IPS DF 19.7 (cell line): Measurements from ENCODE around the gene ARMH4.

Experiments
- DNase-seq: peaks from one replicate; pipeline ENCODE4 v3.0.0-alpha.2; 2013; ENCODE audit warnings: low read depth, low spot score

ARMH4 gene

GRCh38 chr14:58048219-58048618, 103.8 kb downstream of the ARMH4 start:
- no peak for DNase-seq

GRCh38 chr14:58027904-58028303, 124.1 kb downstream of the ARMH4 start:
- no peak for DNase-seq

DNA sequence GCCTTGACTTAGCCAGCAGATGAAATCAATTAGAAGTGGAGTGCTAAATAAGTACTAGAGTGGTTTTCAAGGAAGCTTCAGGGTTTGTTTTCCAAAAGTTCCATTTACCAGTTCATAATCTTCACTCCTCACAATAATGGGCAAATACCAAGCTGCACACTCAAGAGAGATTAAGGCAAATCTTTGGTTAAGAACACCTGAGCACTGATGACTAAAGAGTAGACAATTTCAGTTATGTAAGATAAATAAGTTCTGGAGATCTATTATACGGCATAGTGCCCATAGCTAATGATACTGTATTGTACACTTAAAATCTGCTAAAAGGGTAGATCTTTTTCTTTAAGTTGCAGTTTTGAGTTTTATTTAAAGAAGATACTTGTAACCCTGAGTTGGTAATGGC, 125.0 kb downstream of the ARMH4 start:
- DNase-seq: no peak

- no peak for DNase-seq
Observed at GRCh38 chr14:58026219-58026618, 125.8 kb downstream of the ARMH4 start.

DNA sequence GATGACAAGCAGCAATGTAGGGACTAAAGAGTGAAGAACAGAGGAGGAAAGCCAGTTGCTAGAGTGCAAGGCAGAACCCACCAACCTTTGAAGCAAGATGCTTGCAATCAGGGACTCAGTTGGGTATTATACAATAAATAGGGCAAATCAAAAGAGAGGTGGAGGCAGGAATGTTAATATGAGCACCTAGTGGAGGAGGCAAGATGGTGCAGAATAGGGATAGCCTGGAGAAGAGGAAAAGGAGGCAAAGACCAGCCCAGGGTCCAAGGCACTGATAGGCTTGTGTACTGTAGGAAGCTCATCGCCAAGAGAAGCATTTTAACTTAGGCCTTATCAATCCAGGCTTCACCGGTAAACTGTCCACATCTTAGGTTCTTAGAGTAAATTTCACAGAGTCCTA, 137.2 kb downstream of the ARMH4 start:
- DNase-seq: no peak

DNA sequence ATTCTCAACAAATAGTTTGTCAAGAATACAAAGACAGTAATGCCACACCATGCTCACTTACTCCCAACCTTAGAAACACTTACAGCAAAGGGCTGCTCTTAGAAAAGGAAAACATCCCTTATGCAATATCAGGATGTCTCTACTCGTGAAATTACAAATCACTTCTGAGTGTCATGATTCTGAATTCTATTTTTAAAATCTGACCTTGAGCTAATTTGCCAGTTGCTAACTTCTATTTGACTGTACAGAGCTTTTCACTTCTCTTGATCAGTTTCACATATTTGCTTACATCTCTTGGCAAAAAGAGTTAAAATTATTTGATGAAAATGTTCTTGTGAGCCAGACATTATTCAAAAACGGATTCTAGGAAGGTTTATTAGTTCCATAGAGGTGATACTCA, 149.4 kb downstream of the ARMH4 start:
- no peak for DNase-seq

DNA sequence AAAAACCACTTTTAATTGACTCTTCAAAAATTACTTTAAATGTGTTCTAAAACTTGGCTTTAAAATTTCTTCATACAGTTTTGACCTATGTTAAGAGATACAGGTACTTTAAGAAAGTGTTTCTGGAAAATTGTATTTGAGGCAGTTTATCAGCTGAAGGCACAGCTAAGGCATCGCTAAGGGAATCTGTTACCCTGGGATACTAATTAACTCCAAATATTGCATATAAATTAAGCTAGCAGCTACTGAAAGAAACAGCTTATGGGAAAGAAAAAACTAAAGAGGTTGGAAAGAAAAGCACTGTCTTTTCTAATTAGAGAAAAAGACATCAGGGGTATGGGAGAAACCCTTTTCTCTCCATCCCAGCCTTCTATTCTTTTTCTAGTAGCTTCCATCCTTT, 152.0 kb downstream of the ARMH4 start:
- no peak for DNase-seq

GRCh38 chr14:57999471-57999870, 152.5 kb downstream of the ARMH4 start:
- DNase-seq: no peak

- DNase-seq: no peak
Observed at GRCh38 chr14:57998766-57999165, 153.2 kb downstream of the ARMH4 start.

GRCh38 chr14:57991353-57991752, 160.7 kb downstream of the ARMH4 start:
- no peak for DNase-seq

DNA sequence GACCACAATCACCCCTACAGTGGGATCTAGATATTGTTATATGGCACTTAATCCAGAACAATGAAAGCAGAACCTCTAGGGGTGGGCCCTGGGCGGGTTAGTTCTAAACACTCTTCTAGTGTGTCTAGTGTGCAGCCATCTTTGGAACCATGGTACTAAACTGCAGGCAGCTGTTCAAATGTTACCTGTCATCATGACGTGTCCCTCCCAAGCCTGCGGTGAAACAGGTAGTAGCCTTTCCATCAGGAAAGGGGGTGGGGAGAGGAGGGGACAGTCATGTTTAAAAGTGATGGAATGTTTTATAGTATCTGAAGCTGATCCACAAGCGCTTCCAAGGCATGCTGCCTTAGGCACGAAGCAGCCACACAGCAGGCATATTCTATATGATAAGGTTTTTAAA, 163.6 kb downstream of the ARMH4 start:
- no peak for DNase-seq

DNA sequence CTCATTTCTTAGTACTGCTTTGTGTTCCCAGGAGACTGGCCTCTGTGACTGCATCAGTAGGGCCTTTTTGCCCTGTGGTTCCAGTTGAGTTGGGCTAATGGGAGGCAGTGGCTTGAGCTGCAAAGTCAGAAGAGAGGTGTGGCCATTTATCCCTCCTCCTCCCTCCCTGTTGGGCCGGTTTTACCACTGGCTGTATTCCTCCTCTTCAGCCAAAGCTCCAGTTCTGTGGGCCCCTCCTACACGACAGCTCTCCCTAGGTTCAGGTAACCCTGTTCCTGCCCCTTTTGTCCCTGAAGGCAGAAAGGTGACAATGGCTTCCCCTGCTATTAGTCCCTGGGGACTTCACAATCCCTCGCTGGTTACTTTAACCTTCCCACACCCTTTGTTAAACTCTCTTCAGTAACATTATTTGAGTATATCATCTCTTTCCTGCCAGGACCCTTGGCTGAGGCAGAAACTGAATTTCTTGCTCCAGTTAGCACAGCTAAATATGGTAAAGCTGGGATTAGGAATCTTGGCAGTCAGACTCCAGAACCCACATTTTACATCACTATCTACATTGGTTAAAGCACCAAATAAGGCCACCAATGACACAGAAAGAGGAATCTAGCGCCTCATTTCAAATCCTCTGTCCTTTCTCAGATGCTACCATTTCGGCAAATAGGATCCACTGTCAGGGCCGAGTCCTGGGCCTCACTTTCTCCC, 164.3 kb downstream of the ARMH4 start:
- no peak for DNase-seq

DNA sequence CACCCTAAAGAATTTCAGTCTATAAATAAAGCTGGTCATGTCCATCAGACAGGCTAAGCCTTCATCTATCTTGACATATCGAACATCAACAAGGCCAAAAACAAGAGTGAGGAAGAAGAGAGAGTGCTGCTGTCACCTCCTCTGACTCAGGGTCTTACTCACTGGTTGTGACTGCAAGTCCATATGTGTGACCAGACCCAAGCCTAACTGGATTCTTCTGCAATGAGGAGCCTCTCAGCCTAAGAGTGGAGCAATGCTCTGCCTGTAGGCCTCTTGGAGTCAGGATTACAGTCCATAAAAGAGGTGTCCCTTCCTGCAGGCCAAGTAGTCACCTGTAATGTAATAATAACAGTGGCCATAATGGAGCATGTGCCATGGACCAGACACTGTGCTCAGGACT, 165.0 kb downstream of the ARMH4 start:
- no peak for DNase-seq

DNA sequence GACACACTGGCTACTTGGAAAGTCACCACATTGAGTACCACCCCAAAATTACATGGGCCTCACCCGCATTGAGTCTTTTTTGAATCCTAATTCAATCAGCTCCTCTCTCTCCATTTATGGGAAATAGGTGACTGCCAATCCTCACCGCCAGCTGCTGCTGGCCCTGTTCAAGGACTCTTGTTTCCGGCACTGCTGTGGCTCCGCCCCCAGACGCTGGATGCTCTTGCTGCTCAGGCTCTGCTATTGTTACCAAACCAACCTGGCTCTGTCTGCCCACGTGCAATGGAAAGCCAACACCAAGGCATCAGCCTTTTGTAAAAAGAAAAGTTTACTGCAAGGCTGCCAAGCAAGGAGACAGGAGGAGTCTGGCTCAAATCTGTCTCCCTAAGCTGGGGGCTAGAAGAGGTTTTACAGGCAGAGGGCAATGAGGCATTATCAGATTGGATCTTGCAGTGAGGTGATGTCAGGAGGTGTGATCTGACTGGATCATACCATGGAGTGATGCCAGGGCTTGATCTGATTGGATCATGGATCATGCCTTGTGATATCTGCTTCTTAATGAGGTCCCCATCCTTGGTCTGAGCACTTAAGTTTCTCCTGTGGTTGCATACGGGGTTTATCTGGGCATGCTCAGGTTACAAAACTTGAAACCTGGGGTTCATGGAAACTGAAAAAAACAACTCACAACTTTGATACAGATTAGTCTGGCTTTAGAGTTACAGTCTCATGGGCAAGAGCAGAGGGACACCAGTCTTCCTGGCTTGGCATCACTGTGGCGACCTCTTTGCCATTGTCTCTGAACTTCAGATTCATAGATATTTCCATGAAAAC, 169.0 kb downstream of the ARMH4 start:
- DNase-seq: no peak

DNA sequence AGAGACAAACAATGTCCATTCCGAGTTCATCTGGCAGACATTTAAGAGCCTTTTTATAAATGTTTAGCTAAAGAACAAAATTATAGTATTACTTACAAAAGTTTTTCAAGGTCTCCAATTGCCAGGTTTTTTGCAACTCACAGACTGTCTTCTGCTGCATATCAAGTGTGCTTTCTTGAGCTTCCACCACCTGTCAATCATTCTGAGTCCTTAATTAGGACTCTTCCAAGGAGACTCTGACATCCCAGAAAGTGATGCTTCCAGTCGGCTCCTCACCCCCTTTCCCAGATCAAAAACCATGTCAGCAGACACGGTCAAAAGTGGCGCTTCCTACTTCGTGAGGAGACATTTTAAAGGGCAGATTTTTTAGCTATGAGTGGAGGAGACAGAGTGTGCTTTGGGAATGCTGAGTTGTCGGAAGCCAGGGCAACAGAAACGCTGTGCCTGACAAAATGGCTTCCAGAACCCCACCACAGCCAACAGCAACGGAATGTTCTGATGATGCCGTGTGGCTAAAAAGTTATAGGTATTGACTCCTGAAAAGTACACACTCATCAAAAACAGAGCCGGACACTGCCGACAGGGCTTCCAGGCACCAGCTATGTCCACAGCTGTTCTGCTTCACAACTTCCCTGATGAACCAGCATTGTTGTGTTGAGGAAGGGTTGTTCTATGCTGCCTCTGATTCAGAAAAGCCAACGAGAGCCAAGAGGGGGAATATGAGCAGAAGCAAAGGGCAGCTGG, 170.0 kb downstream of the ARMH4 start:
- DNase-seq: no peak

DNA sequence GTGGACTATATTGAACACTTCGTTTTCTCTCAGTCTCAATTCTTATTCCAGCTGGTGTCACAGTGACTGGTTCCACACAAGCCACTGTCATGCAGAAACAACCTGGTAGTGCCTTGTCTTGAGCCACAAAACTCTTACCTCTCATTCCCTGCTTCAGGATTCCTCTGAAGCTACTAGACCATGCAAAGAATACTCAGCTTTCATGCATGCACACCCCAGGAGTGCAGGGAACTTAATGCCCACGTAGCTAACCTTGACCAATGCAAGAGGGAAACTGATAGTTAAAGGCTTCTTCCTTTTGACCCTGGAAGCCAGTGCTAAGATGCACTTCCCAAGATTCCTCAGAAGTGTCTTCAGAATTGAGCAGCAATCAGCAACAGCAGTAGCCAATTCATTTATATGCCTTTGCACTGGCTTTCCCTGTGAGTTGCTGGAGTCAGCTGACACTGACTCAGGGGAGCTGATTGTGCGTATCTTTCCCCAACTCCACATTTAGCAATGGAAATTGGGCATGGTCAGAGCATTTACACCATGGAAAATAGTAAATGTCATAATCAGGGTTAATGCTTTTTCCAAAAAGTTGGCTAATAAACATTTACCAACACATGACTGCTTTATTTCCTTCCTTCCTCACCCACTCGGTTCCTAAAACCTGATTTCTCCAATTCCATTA, 172.5 kb downstream of the ARMH4 start:
- no peak for DNase-seq

GRCh38 chr14:57976701-57977100, 175.3 kb downstream of the ARMH4 start:
- DNase-seq: no peak

DNA sequence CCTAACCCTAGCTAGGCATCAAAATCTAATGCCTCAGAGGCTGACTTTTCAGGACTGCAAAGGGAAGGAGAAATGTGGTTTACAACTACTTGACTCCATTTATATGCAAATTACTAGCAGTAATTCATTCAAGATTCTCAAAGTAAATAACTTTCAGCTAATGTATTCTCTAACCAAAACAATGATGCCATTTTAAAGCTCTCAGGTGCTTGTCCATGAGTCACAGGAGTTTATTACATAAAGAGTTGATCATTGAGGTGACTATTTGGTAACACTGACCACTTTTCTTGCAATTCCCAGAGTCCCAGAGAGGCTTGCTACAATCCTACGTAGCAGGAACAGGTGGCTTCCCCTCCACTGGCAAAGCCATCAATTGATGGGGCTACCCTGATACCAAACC, 177.1 kb downstream of the ARMH4 start:
- no peak for DNase-seq

DNA sequence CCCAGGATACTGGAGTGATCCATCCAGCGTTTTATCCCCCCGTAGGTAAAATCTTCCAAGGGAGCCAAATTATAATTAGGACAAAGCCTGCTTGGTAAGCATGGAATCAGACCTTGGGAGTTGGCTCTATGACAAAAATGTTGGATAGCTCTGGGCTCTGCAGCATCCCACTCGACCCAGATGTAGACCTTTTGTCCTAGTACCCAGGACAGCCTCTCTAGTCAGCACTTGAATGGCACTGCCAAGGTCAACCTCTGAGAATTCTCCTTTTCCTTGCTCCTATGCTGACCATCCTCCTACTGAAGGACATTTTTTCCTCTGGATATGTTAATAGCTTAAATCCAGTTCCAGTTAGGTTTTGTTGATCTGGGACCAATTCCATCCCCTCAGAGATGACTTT, 181.4 kb downstream of the ARMH4 start:
- DNase-seq: no peak

GRCh38 chr14:57970175-57970574, 181.8 kb downstream of the ARMH4 start:
- no peak for DNase-seq

DNA sequence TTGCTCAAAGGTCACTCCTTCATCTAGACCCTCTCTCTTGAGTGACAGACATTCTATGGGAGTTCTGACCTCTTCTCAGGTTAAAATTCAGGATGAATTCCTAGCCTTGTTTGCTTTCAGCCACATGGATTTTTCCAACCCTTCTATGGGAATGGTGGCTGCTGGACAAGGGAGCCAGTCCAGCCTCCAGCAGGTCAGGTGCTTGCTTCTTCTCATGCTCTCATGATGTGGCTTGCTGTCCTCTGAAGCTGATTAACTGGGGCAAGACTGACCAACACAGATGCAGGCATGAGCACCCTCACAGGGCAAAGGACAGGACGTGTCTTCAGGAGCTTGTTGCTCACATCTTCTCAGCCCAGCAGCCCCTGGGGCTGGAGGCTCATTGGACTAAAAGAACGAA, 188.9 kb downstream of the ARMH4 start:
- DNase-seq: no peak
